Measurements from ENCODE around the gene NPLOC4.

Gene NPLOC4

GRCh38 chr17:81549826-81550225 lies 87.1 kb downstream of the NPLOC4 start:
- no peak for DNase-seq (ENCODE audit: low read depth in 4 of 4, low spot score in 1 of 4)

- no peak for DNase-seq (ENCODE audit: low read depth in 4 of 4, low spot score in 1 of 4)
Observed at GRCh38 chr17:81549031-81549557, 87.8 kb downstream of the NPLOC4 start.

GRCh38 chr17:81547614-81547982 lies 89.3 kb downstream of the NPLOC4 start:
- DNase-seq (ENCODE audit: low read depth in 4 of 4, low spot score in 1 of 4), result no peak

GRCh38 chr17:81546906-81547613 lies 89.9 kb downstream of the NPLOC4 start:
- DNase-seq (ENCODE audit: low read depth in 4 of 4, low spot score in 1 of 4), result no peak

- DNase-seq (ENCODE audit: low read depth in 4 of 4, low spot score in 1 of 4), result no peak
Observed at GRCh38 chr17:81545160-81545949, 91.6 kb downstream of the NPLOC4 start.

GRCh38 chr17:81544281-81544974 lies 92.5 kb downstream of the NPLOC4 start:
- DNase-seq (ENCODE audit: low read depth in 4 of 4, low spot score in 1 of 4), result no peak

GRCh38 chr17:81543756-81544155 lies 93.2 kb downstream of the NPLOC4 start:
- DNase-seq (ENCODE audit: low read depth in 4 of 4, low spot score in 1 of 4), result no peak

- no peak for DNase-seq (ENCODE audit: low read depth in 4 of 4, low spot score in 1 of 4)
Observed at GRCh38 chr17:81543339-81543675, 93.6 kb downstream of the NPLOC4 start.

GRCh38 chr17:81542431-81543338 lies 94.2 kb downstream of the NPLOC4 start:
- DNase-seq (ENCODE audit: low read depth in 4 of 4, low spot score in 1 of 4), result no peak

GRCh38 chr17:81541123-81541522 lies 95.8 kb downstream of the NPLOC4 start:
- DNase-seq (ENCODE audit: low read depth in 4 of 4, low spot score in 1 of 4), result no peak

GRCh38 chr17:81540676-81541027 lies 96.3 kb downstream of the NPLOC4 start:
- DNase-seq (ENCODE audit: low read depth in 4 of 4, low spot score in 1 of 4), result no peak

GRCh38 chr17:81539961-81540675 lies 96.8 kb downstream of the NPLOC4 start:
- DNase-seq (ENCODE audit: low read depth in 4 of 4, low spot score in 1 of 4), result no peak

- no peak for DNase-seq (ENCODE audit: low read depth in 4 of 4, low spot score in 1 of 4)
Observed at GRCh38 chr17:81539571-81539900, 97.4 kb downstream of the NPLOC4 start.

- no peak for DNase-seq (ENCODE audit: low read depth in 4 of 4, low spot score in 1 of 4)
Observed at GRCh38 chr17:81538651-81539570, 98.0 kb downstream of the NPLOC4 start.

- no peak for DNase-seq (ENCODE audit: low read depth in 4 of 4, low spot score in 1 of 4)
Observed at GRCh38 chr17:81537856-81538555, 98.9 kb downstream of the NPLOC4 start.

- no peak for DNase-seq (ENCODE audit: low read depth in 4 of 4, low spot score in 1 of 4)
Observed at GRCh38 chr17:81537343-81537855, 99.5 kb downstream of the NPLOC4 start.

- DNase-seq (ENCODE audit: low read depth in 4 of 4, low spot score in 1 of 4), result no peak
Observed at GRCh38 chr17:81536299-81537290, 100.3 kb downstream of the NPLOC4 start.
